Measurements from ENCODE around the gene CDH13. TPM values are rescaled to one million over a fixed set of nuclear protein-coding genes. Genes with fewer than 3 reads are reported as not detected.
A peak's percentile ranks its signal among the peaks of the same experiment; 100 is the strongest.

CDH13 gene
- total RNA-seq, 4 donors from 2014 or later = 5.8 to 36.7 (median 20.4) TPM

DNA sequence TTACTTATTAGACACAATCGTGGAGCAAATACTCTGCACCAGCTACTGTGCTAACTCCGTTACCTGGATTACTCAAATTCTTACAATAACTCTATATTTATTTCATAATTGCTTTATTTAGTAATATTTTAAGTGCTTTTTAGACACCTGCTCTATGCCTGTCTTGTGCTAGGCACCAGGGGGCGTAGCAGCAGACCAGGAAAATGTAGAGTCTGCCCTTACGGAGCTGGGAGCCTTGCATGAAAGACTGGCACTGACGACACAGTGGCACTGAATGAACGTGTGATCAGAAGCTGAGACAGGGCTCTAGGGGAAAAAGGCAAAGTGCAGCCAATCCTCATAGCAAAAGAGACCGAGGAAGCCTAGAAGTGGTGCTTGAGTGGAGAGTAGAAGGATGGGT is 486.5 kb downstream of the CDH13 start:
- no peak for TF ChIP-seq POLR2A (IDR thresholded peaks at IDR 0.05)
- TF ChIP-seq, protein P1, sequence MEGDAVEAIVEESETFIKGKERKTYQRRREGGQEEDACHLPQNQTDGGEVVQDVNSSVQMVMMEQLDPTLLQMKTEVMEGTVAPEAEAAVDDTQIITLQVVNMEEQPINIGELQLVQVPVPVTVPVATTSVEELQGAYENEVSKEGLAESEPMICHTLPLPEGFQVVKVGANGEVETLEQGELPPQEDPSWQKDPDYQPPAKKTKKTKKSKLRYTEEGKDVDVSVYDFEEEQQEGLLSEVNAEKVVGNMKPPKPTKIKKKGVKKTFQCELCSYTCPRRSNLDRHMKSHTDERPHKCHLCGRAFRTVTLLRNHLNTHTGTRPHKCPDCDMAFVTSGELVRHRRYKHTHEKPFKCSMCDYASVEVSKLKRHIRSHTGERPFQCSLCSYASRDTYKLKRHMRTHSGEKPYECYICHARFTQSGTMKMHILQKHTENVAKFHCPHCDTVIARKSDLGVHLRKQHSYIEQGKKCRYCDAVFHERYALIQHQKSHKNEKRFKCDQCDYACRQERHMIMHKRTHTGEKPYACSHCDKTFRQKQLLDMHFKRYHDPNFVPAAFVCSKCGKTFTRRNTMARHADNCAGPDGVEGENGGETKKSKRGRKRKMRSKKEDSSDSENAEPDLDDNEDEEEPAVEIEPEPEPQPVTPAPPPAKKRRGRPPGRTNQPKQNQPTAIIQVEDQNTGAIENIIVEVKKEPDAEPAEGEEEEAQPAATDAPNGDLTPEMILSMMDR (IDR thresholded peaks at IDR 0.05 in 4 of 5, conservative IDR thresholded peaks at IDR 0.05 in 1 of 5) = peak in 3 of 5 experiments; percentile 22 to 37 (median 34)
- in situ Hi-C loops (cut with MboI; ENCODE audit: low sequenced_read_pairs in 4 of 4) (no loop called here), intact Hi-C loops (cut with DNase I; ENCODE audit: low total_unique reads) (loop anchor here (5.0 to 10.0 kb wide), 2 partner anchors 241 to 334 kb away; no protein-coding TSS in a partner anchor)
- Histone ChIP-seq H3K4me3 (no peak overlapping the region), H3K9me3 (no peaks in the 10 kb centered on the region), H3K4me1 (peaks cover 15 to 25% of the 10 kb centered on the region in 2 donors), H3K27me3 (no peaks in the 10 kb centered on the region), H3K36me3 (no peaks in the 10 kb centered on the region), H3K27ac (no peak overlapping the region)
- ATAC-seq (no peak), DNase-seq (no peak)

DNA sequence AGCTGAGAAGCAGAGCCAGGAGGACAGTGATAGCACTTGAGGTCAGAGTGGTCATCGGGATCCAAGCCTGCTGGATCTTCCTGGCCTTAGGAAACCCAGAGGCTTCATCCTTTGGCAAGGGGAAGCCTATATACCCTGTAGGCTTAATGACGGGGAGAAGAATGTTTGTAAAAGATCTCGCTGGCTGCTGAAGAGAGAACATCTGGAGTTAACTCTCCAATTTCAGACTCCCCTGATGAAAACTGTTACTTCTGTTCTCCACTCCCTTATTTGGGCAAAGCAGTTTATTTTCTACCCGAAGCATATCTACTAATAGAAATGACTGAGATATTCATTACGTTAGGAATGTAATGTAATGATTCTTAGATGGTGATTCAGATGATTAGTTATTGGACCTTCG is 487.0 kb downstream of the CDH13 start:
- ATAC-seq (no peak), DNase-seq (no peak)
- H3K4me1 ChIP-seq = peaks cover 15 to 25% of the 10 kb centered on the region in 2 donors
- H3K27ac ChIP-seq = no peak overlapping the region
- TF ChIP-seq, protein P1 (IDR thresholded peaks at IDR 0.05 in 4 of 5, conservative IDR thresholded peaks at IDR 0.05 in 1 of 5) = no peak
- TF ChIP-seq POLR2A (IDR thresholded peaks at IDR 0.05) = no peak
- H3K9me3 ChIP-seq = no peaks in the 10 kb centered on the region
- intact Hi-C loops (cut with DNase I; ENCODE audit: low total_unique reads) (loop anchor here (5.0 to 10.0 kb wide), 2 partner anchors 241 to 333 kb away; no protein-coding TSS in a partner anchor), in situ Hi-C loops (cut with MboI; ENCODE audit: low sequenced_read_pairs in 4 of 4) (no loop called here)
- no peak overlapping the region for H3K4me3 ChIP-seq
- no peaks in the 10 kb centered on the region for H3K36me3 ChIP-seq
- H3K27me3 ChIP-seq = no peaks in the 10 kb centered on the region

DNA sequence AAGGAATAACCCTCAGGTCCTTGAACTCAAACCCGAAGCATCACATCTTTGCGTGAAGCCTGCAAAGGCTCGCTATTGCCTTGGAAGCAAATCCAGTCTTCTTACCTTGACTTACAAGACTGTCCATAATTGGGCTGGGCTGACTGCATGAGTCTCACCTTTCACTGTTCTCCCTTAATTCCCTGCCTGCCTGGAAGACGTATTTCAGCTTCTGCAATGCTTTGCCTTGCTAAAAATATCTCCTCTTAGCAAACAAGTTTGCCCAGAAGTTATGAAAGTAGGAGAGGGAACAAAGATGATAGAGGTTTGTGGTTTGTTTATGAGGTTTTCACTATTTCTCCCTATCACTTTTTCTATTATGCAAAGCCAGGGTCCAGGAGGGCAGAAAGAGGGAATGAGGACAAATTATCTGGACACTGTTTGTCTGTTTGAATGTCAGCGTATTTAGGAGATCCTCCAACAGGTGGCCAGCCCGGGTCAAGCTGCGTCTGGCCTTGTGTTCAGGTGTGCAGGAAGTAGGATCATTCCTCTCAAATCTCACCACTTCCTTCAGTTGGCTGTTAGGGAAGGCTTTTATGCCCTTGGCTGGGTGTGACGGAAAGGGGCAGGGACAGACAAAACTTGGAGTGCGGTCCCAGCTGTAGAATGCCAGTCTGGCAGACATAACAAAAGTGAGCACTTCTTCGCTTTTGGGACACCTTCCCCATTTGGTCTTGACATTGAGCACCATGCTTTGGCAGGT is 488.9 kb downstream of the CDH13 start:
- no peaks in the 10 kb centered on the region for H3K27me3 ChIP-seq
- peaks cover 15 to 25% of the 10 kb centered on the region in 2 donors for H3K4me1 ChIP-seq
- peak in 1 of 2 donors; percentile 57 for DNase-seq
- H3K9me3 ChIP-seq = no peaks in the 10 kb centered on the region
- ATAC-seq = peak; percentile 71 to 94
- no peaks in the 10 kb centered on the region for H3K36me3 ChIP-seq
- in situ Hi-C loops (cut with MboI; ENCODE audit: low sequenced_read_pairs in 4 of 4) (no loop called here), intact Hi-C loops (cut with DNase I; ENCODE audit: low total_unique reads) (loop anchor here (10.0 kb wide), 1 partner anchor 239 kb away; no protein-coding TSS in a partner anchor)
- H3K27ac ChIP-seq = peak overlapping the region; percentile 48 to 68 (median 58)
- peak overlapping the region in 1 of 4 donors; percentile 14 for H3K4me3 ChIP-seq
- TF ChIP-seq POLR2A (IDR thresholded peaks at IDR 0.05) = no peak
- TF ChIP-seq, protein P1 (IDR thresholded peaks at IDR 0.05 in 4 of 5, conservative IDR thresholded peaks at IDR 0.05 in 1 of 5) = no peak

DNA sequence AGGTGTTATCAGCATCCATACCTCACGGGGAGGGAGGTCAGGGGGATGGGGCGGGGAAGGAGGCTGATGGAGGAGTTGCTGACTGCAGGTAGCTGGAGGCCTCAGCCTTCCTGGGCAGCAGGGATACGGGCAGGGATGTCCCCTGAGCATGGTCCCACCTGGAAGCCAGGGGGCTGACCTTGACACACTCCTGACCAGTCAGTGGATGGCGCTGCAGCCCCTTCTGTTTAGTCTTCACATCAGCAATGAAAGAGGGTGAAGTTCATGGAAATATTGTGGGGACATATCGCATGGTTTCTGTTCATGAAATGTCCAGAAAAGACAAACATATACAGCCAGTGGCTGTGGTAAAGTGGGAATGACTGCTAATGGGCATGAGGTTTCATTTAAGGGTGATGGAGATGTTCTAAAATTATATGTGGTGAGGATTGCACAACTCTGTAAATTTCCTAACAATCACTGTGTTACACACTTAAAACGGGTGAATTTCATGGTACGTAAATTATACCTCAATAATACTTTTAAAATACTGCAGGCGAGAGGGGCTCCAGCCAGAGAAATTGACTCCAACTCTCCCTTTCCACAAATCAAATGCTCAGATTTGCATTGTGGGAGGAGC is 489.6 kb downstream of the CDH13 start:
- Histone ChIP-seq H3K4me3 (no peak overlapping the region), H3K36me3 (no peaks in the 10 kb centered on the region), H3K4me1 (peaks cover 15 to 25% of the 10 kb centered on the region in 2 donors), H3K9me3 (no peaks in the 10 kb centered on the region), H3K27me3 (no peaks in the 10 kb centered on the region), H3K27ac (peak overlapping the region in 3 of 4 donors; percentile 48 to 68 (median 65))
- in situ Hi-C loops (cut with MboI; ENCODE audit: low sequenced_read_pairs in 4 of 4) = no loop called here
- intact Hi-C loops (cut with DNase I; ENCODE audit: low total_unique reads) = loop anchor here (10.0 kb wide), 1 partner anchor 238 kb away; no protein-coding TSS in a partner anchor
- DNase-seq (no peak), ATAC-seq (no peak)
- TF ChIP-seq POLR2A (IDR thresholded peaks at IDR 0.05) = peak in 1 of 2 donors; percentile 30
- TF ChIP-seq, protein P1 (IDR thresholded peaks at IDR 0.05 in 4 of 5, conservative IDR thresholded peaks at IDR 0.05 in 1 of 5) = no peak
